AG08396 (cell line): ENCODE data around the gene ATP6V0E2.
"Not testable (repeated sequence)": the region's sequence is repeated elsewhere in the genome, so short reads cannot be mapped to it uniquely, and the experiment has no call there.

ENCODE experiments used
- DNase-seq: peaks from one replicate; pipeline ENCODE4 v3.0.0; 2012; ENCODE audit warnings: low spot score, mixed read lengths

The ATP6V0E2 gene

DNA sequence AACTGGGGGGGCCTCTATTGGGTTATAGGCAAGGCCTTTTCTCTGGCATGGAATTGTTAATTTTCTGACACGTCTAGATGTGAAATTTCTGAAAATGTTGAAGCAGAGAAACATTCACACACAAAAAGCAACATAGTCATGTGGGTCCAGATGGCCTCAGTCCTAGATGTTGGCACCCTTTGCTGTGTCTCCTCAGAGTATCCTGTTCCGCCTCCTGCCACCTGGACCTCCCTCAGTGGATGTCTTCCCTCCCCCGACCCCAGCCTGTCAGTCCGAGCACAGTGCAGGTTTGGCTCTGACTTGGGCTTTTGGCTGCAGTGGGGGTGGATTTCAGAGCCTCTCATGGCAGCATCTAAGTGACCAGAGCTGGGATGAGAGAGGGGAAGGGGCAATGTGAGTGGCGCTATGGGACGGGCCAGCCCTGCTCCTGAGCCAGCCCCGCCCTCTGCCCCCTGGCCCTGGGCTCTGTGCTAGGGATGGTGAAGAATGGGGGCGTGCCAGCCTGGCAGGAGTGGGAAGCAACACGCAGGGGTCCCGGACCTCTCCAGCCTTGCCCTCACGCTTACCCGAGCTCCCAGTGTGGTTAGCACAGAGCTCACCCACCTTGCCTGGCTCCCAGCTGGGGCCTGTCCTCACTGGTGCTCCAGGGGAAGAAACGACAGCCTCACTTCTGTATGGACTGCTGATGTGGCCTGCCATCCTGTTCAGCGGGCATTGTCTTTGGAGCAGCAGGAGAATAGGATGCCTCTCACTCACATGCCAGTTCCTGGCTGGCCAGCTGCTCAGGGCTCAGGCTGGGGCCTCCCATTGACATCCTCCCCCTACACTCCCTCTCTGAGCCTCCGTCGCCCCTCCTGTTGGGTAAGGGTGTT lies 6.2 kb downstream of the ATP6V0E2 start:
- no peak for DNase-seq

GRCh38 chr7:149880638-149881311 lies 7.0 kb downstream of the ATP6V0E2 start:
- no peak for DNase-seq

DNA sequence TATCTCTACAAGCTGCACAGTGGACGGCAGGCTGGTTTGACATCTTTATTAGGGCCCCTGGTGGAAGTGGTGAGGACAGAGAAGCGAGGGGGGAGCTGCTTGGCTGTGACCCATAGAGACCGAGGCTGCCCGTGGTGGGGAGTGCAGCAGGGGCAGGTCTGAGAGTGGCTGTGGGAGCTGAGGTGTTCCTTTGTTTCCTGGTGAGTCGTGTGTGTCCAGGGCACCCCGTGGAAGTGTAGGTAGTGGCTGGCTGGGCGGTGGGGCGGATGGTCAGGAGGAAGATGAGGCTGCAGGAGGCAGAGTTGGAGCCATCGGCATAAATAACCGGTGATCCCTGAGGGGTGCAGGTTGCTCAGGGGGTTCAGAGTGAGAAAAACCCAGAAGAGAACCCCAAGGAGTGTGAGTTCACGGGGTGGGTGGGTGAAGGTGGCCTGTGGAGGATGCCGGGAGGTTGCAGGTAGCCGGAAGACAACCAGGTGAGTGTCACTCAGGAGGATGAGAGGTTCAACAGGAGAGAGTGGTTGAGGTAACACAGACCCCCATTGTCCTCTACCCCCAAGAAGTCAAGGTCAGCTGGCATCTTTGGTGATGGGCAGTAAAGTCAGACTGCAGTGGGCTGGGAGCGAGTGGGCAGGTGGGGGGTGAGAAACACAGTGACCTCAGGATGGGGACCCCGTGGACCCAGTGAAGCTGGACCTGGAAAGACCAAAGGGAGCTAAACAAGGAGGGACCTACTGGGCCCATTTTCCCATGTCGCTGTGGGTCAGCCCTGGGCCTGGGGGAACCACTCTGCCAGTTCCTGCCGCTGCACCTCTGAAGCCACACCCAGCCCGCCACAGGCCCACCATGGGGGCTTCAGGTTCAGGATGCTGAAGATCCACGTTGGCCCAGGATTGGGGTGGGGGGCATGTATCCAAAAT lies 7.8 kb downstream of the ATP6V0E2 start:
- no peak for DNase-seq

- no peak for DNase-seq
Observed at GRCh38 chr7:149882248-149883047, 8.7 kb downstream of the ATP6V0E2 start.

DNA sequence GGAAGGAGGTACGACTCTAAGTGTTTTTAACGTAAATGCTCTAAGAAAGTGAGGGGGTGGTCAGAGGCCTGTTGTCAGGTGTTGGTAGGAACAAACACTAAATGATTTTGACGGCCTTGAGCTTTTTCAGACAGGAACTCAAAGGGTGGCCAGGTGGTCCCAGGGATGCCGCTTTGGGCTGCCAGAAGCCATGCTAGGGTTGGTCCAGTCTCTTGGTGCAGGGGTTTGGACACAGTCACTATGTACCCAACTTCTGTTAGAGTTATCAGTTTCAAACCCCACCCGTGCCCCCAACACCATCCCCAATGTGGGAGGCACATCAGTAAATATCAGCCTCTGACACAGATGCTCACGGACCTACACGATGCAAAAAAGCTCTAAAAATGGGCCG lies 9.3 kb downstream of the ATP6V0E2 start:
- DNase-seq, result no peak

GRCh38 chr7:149883452-149883861 lies 9.7 kb downstream of the ATP6V0E2 start:
- peak; percentile 54 for DNase-seq

GRCh38 chr7:149884016-149884415 lies 10.2 kb downstream of the ATP6V0E2 start:
- no peak for DNase-seq

- no peak for DNase-seq
Observed at GRCh38 chr7:149884541-149884940, 10.8 kb downstream of the ATP6V0E2 start.

- no peak for DNase-seq
Observed at GRCh38 chr7:149885191-149886017, 11.6 kb downstream of the ATP6V0E2 start.

DNA sequence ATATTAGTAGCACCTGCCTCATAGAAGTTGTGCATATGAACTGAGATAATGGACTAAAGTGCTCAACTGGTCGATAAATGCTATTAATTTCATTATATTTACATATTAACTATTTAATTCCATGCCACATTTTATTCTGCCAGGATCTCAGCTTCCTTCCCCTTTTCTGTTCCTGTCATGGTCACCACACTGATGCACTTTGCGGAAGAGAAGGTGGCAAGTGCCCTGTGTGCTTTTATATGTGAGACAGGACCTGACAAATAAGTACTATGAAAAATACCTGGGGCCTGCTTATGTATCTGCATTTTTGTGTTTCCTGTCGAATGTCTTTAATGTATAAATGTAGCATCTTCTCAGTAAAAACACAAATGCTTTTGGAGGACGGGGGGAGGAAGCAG lies 12.2 kb downstream of the ATP6V0E2 start:
- no peak for DNase-seq

- DNase-seq, result no peak
Observed at GRCh38 chr7:149887311-149887710, 13.5 kb downstream of the ATP6V0E2 start.

- DNase-seq, result not testable (repeated sequence)
Observed at GRCh38 chr7:149890715-149891114, 16.9 kb downstream of the ATP6V0E2 start.

DNA sequence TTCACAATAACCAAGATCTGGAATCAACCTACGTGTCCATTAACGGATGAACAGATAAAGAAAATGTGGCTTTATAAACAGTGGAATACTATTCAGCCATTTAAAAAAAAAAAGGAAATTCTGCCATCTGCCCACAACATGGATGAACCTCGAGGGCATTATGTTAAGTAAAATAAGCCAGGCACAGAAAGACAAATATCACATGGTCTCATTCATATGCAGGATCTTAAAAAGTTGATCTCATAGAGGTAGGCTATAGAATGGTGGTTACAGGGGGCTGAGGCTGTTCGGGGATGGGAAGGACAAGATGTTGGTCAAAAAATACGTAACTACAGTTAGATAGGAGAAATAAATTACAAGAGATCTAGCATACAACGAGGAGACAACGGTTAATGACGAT lies 21.2 kb downstream of the ATP6V0E2 start:
- not testable (repeated sequence) for DNase-seq

DNA sequence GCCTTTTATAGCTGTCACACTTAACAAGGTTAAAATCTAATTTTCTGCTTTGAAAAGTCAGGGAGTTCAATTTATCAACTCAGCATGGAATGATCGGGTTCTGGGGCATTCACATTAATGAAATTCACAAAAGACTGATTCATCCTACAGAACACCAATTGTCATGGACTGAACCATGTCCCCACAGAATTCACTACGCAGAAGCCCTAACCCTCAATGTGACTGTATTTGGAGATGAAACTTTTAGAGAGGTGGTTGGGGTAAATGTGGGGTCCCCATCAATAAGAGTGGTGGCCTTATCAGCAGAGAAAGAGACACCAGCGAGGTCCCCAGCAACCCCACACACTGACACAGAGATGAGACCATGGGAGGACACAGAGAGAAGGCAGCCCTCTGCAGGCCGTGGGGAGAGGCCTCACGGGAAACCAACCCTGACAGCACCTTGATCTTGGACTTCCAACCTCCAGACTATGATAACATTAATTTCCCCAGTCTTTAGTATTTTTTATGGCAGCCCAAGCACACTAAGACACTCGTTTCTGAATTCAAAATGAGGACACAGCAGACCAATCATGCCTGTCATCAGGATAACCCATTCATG lies 34.1 kb downstream of the ATP6V0E2 start:
- DNase-seq, result not testable (repeated sequence)

GRCh38 chr7:149910219-149910618 lies 36.5 kb downstream of the ATP6V0E2 start:
- not testable (repeated sequence) for DNase-seq

DNA sequence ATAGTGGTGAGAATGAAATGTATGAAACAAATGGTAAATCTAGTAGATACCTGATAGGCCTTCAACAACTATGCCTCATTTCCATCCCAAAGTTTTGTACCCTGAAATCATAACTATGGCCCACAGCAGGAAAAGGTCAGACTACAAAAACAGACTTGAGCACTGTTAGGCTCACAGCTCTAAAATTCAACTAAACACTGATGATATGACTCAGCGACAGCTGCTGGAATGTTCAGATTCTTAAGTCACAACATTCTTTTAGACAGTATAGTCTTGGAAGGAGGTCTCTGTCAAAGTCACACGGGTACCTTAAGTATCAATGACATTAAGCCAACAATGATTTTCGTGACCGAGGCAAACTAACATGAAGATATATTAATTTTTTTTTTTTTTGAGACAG lies 38.4 kb downstream of the ATP6V0E2 start:
- DNase-seq, result not testable (repeated sequence)

- DNase-seq, result not testable (repeated sequence)
Observed at GRCh38 chr7:149926414-149926813, 52.6 kb downstream of the ATP6V0E2 start.
